GM19452 (cell line): ENCODE measurements around the gene CBLL2.
A peak's percentile ranks its signal among the peaks of the same experiment; 100 is the strongest.
"Not testable (repeated sequence)": the region's sequence is repeated elsewhere in the genome, so short reads cannot be mapped to it uniquely, and the experiment has no call there.

ENCODE experiments used
- ATAC-seq: cut with Tn5 transposase; IDR thresholded peaks from one replicate; pipeline ENCODE4 v1.9.1; 2021; ENCODE audit not compliant: unreplicated experiment

CBLL2 gene, protein sequence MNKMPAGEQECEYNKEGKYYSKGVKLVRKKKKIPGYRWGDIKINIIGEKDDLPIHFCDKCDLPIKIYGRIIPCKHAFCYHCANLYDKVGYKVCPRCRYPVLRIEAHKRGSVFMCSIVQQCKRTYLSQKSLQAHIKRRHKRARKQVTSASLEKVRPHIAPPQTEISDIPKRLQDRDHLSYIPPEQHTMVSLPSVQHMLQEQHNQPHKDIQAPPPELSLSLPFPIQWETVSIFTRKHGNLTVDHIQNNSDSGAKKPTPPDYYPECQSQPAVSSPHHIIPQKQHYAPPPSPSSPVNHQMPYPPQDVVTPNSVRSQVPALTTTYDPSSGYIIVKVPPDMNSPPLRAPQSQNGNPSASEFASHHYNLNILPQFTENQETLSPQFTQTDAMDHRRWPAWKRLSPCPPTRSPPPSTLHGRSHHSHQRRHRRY

GRCh38 chrX:22272613-22273012 is at the start of gene CBLL2:
TSS of gene CBLL2 (plus strand) at chrX:22272913. CDS start at chrX:22272992, 79 bp downstream.
- ATAC-seq: no peak

GRCh38 chrX:22234380-22234779 is 38.3 kb upstream of the CBLL2 start:
- ATAC-seq: no peak

DNA sequence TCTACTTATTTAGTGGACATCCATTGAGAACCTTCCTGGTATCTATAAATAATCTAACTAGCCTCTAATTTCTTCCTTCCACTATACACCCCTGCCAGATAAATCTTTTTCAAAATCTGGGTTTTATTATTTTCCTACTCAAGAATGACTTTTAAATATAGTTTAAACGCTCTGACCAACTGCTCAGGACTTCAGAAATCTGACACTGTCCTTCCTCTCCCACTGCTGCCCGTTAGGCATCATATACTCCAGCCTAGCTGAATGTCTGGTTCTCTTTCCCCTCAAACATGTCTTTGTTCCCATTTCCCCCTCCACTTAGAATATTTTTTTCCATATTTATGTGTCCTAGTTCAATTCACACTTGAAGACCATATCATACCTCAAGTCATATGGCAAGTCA is 35.2 kb upstream of the CBLL2 start:
- no peak for ATAC-seq

- ATAC-seq: no peak
Measured at GRCh38 chrX:22246620-22247019, 26.1 kb upstream of the CBLL2 start.

DNA sequence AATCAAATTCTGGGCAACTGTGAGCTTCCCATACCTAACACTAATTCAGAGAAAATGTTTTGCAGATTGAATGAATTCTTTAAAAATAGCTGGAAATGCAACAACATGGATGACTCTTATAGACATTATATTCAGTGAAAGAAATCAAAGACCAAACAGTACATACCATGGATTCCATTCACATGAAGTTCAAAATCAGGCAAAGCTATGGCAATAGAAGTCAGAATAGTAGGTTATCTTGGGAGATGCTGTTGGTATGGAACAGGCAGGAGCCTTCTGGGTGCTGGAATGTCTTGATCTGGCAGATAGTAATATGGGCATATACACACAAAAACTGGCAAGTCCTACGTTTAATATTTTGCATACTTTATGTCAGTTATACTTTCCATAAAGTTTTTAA is 25.5 kb upstream of the CBLL2 start:
- no peak for ATAC-seq

GRCh38 chrX:22248401-22248800 is 24.3 kb upstream of the CBLL2 start:
- no peak for ATAC-seq

GRCh38 chrX:22249371-22249770 is 23.3 kb upstream of the CBLL2 start:
- no peak for ATAC-seq

- no peak for ATAC-seq
Measured at GRCh38 chrX:22268706-22269105, 4.0 kb upstream of the CBLL2 start.

DNA sequence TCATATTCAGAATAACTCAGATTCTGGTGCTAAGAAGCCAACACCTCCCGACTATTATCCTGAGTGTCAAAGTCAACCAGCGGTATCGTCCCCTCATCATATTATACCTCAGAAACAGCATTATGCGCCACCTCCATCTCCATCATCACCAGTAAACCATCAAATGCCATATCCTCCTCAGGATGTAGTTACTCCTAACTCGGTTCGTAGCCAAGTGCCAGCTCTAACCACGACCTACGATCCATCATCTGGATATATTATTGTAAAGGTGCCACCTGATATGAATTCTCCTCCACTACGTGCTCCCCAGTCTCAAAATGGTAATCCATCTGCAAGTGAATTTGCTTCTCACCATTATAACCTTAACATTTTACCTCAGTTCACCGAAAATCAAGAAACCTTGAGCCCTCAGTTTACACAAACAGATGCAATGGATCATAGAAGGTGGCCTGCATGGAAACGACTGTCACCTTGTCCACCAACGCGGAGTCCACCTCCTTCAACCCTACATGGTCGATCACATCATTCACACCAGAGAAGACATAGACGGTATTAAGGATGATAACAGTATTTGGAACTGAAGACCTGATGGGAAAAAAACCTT is 1.1 kb downstream of the CBLL2 start:
- no peak for ATAC-seq

GRCh38 chrX:22276781-22277180 is 4.1 kb downstream of the CBLL2 start:
- no peak for ATAC-seq

- ATAC-seq: no peak
Measured at GRCh38 chrX:22278375-22278774, 5.7 kb downstream of the CBLL2 start.

DNA sequence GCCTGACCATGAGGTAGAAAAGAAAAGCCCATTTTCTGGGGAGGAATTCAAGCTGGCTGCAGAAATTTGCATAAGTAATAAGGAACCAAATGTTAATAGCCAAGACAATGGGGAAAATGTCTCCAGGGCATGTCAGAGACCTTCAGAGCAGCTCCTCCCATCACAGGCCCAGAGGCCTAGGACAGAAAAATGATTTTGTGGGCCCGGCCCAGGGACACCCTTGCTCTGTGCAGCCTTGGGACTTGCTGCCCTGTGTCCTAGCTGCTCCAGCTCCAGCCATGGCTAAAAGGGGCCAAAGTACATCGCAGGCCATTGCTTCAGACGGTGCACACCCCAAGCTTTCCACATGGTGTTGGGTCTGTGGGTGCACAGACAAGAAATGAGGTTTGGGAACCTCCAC is 16.5 kb downstream of the CBLL2 start:
- ATAC-seq: not testable (repeated sequence)

DNA sequence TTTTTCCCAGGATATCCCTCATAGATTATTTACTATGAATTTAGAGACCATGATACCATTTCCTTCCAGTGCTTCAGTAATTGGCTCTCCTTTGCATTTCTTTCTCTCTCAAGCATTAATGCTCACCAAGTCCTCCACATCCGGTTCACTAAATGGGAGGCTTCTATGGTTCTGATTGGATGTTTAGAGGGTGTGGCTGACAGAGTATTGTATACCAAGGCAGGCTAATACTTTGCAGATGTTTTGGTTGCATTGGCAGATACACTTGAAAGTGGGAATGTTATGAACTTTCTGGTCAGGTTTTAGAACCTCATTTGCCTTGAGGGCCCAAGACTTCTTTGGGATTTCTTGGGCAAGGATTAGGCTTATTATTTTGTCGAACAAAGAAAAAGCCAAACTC is 24.2 kb downstream of the CBLL2 start:
- no peak for ATAC-seq

DNA sequence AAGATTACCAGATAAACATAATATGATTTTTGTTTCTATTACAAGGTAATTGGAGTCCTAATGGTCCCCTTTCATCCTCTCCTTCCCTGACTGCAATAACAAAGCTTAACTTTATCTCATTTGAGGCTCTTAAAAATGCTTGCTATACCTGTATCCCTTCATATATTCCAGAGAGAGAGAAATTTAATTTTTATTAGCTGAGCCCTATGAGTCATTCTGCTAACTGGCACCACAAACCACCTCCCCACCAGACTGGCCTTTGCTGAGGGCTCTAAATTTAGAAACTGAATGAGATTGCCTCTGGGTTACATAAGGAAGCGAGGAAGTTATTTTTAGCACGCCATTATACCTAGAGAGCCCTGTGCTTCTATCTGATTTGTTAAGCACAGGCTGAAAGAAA is 27.4 kb downstream of the CBLL2 start:
- ATAC-seq: peak; percentile 55

DNA sequence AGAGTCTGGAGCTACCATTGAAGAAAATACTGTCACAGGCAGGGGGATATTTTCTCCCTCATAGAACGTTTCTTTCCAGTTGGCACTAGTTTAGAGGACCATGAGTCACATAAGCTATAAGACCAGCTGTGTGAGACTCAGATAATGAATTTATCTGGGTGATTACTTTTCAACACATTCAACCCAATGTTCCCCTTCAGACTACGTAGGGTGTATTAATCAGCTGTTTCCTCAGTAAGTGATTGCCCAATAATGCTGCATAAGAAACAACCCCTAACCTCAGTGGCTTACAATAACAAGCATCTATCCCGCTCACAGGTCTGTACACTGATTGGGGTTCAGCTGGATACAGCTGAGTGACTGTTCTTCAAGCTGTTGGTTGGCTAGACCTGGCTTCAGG is 38.1 kb downstream of the CBLL2 start:
- ATAC-seq: no peak

DNA sequence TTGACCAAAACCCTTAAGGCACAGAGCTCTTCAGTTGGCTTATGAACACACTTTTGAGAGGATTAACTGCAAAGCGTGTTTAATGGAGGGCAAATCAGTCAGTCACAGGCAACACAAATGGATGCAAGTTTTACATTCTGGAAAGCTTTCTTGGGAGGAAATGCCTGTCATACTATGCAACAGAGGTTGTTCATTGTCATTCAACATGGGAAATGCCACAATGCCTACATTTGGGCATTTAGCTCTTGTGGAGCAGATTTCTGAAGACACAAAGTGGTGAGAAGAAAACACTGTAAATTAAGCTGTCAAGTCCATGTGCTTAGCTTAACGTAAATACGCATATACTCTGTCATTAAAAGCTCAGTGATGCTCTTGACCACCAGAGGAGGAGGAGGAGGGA is 41.1 kb downstream of the CBLL2 start:
- ATAC-seq: no peak

GRCh38 chrX:22314211-22314610 is 41.5 kb downstream of the CBLL2 start:
- no peak for ATAC-seq

DNA sequence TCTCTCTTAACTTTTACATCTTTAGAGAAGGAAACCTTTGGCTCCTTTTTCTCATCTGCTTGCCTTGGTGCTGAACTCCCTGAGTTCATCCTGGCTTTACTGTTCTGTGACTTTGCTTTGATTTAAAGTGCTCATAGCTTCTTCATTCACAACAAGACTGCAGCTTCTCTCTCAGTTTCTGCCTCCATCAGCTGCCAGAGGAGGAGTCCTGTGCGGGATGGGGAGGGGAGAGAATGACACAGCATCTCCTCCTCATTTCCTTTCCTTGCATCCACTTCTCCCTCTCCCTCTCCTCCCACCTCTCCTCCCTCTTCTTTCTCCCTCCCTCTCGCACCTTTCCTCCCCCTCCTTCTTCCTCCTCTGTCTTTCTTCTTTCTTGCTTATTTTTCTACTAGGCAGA is 42.0 kb downstream of the CBLL2 start:
- ATAC-seq: no peak

DNA sequence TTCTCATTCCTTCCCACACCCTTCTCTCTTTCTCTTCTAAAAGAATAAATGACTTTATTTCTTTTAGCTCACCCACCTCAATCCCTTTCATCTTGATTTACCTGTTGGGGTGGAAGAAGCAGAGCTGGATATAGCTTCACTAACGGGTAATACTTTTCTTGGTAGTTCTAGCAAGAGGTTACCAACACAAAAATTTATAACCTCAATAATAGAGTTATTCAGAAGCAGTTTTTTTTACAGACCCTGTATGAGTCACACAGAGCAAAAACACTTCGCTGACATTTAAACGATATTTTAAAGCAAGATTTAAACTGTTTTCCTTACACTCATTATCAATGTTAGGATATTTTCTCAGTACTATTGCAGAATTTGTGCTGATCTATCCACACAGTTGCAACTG is 42.4 kb downstream of the CBLL2 start:
- ATAC-seq: no peak

- ATAC-seq: no peak
Measured at GRCh38 chrX:22320236-22320873, 47.6 kb downstream of the CBLL2 start.

- no peak for ATAC-seq
Measured at GRCh38 chrX:22323541-22323940, 50.8 kb downstream of the CBLL2 start.
